ENCODE measurements around the gene PPP2R5B. TPM values are rescaled to one million over a fixed set of nuclear protein-coding genes. Genes with fewer than 3 reads are reported as not detected.

PPP2R5B gene
- total RNA-seq, 1 donor from 2014 or later, result 15.9 TPM

- TF ChIP-seq CTCF (IDR thresholded peaks at IDR 0.05; ENCODE audit: unreplicated experiment), result no peak
- Mint-ChIP-seq H3K4me3 (ENCODE audit: low read depth) (no peak overlapping the region), H3K27me3 (no peaks in the 10 kb centered on the region), H3K4me1 (ENCODE audit: low read depth) (peaks cover 18% of the 10 kb centered on the region), H3K36me3 (ENCODE audit: insufficient read depth) (peaks cover 2% of the 10 kb centered on the region), H3K27ac (no peak overlapping the region), H3K9me3 (ENCODE audit: low read depth) (no peaks in the 10 kb centered on the region)
- DNase-seq (ENCODE audit: low spot score, unreplicated experiment), result no peak
Observed at GRCh38 chr11:64914123-64914522, 10.4 kb upstream of the PPP2R5B start.

GRCh38 chr11:64915376-64915887, 9.1 kb upstream of the PPP2R5B start:
- Mint-ChIP-seq H3K9me3 (ENCODE audit: low read depth) (no peaks in the 10 kb centered on the region), H3K4me3 (ENCODE audit: low read depth) (peak overlapping the region; percentile 76), H3K4me1 (ENCODE audit: low read depth) (peaks cover 18% of the 10 kb centered on the region), H3K27ac (peak overlapping the region; percentile 98), H3K27me3 (no peaks in the 10 kb centered on the region), H3K36me3 (ENCODE audit: insufficient read depth) (peaks cover 2% of the 10 kb centered on the region)
- DNase-seq (ENCODE audit: low spot score, unreplicated experiment), result no peak
- TF ChIP-seq CTCF (IDR thresholded peaks at IDR 0.05; ENCODE audit: unreplicated experiment), result no peak

GRCh38 chr11:64916040-64916774, 8.3 kb upstream of the PPP2R5B start:
- TF ChIP-seq CTCF (IDR thresholded peaks at IDR 0.05; ENCODE audit: unreplicated experiment), result no peak
- no peak for DNase-seq (ENCODE audit: low spot score, unreplicated experiment)
- H3K4me3 Mint-ChIP-seq (ENCODE audit: low read depth), result peak overlapping the region; percentile 76
- H3K36me3 Mint-ChIP-seq (ENCODE audit: insufficient read depth), result peaks cover 2% of the 10 kb centered on the region
- H3K9me3 Mint-ChIP-seq (ENCODE audit: low read depth), result no peaks in the 10 kb centered on the region
- no peaks in the 10 kb centered on the region for H3K27me3 Mint-ChIP-seq
- H3K4me1 Mint-ChIP-seq (ENCODE audit: low read depth), result peaks cover 18% of the 10 kb centered on the region
- peak overlapping the region; percentile 98 for H3K27ac Mint-ChIP-seq

GRCh38 chr11:64916775-64917662, 7.5 kb upstream of the PPP2R5B start, which contains the start of gene ATG2A:
ATG2A (minus strand) TSS chr11:64917209; CDS start chr11:64917135, 74 bp downstream.
- Mint-ChIP-seq H3K27me3 (no peaks in the 10 kb centered on the region), H3K36me3 (ENCODE audit: insufficient read depth) (no peaks in the 10 kb centered on the region), H3K4me3 (ENCODE audit: low read depth) (peak within 1 kb of the TSS; percentile 76), H3K9me3 (ENCODE audit: low read depth) (no peaks in the 10 kb centered on the region), H3K27ac (peak within 1 kb of the TSS; percentile 98), H3K4me1 (ENCODE audit: low read depth) (peaks cover 18% of the 10 kb centered on the region)
- no peak for TF ChIP-seq CTCF (IDR thresholded peaks at IDR 0.05; ENCODE audit: unreplicated experiment)
- DNase-seq (ENCODE audit: low spot score, unreplicated experiment), result peak; percentile 97

GRCh38 chr11:64917663-64917995, 6.9 kb upstream of the PPP2R5B start:
- H3K27ac Mint-ChIP-seq, result peak overlapping the region; percentile 98
- TF ChIP-seq CTCF (IDR thresholded peaks at IDR 0.05; ENCODE audit: unreplicated experiment), result no peak
- no peaks in the 10 kb centered on the region for H3K27me3 Mint-ChIP-seq
- no peaks in the 10 kb centered on the region for H3K36me3 Mint-ChIP-seq (ENCODE audit: insufficient read depth)
- H3K4me1 Mint-ChIP-seq (ENCODE audit: low read depth), result peaks cover 18% of the 10 kb centered on the region
- no peaks in the 10 kb centered on the region for H3K9me3 Mint-ChIP-seq (ENCODE audit: low read depth)
- DNase-seq (ENCODE audit: low spot score, unreplicated experiment), result no peak
- H3K4me3 Mint-ChIP-seq (ENCODE audit: low read depth), result peak overlapping the region; percentile 76

Measured in progenitor cell of endocrine pancreas (in vitro differentiated cells).